ENCODE data around the gene ST14.
"Not testable (repeated sequence)": the region's sequence is repeated elsewhere in the genome, so short reads cannot be mapped to it uniquely, and the experiment has no call there.

The ST14 gene

GRCh38 chr11:130209954-130210854 is 50.6 kb downstream of the ST14 start:
- no peak for DNase-seq (ENCODE audit: low read depth)

DNA sequence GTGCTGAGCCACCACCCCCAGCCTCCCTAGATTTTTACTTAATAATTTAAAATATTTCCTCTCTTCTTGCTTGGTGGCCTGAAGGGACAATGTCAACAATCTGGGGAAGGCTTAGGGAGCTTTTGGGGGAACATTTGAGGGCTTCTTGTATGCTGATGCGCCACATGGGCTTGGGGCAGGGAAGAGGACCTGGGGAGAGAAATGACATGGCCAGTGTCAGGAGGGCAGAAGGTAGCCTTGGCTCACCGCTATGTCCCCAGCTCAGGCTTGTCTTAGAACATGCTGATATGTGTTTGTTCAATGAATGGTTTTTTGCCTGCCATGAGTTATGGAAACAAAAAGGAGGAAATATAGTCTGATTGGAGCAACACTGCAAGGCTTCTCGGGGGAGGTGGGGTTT is 51.6 kb downstream of the ST14 start:
- no peak for DNase-seq (ENCODE audit: low read depth)

DNA sequence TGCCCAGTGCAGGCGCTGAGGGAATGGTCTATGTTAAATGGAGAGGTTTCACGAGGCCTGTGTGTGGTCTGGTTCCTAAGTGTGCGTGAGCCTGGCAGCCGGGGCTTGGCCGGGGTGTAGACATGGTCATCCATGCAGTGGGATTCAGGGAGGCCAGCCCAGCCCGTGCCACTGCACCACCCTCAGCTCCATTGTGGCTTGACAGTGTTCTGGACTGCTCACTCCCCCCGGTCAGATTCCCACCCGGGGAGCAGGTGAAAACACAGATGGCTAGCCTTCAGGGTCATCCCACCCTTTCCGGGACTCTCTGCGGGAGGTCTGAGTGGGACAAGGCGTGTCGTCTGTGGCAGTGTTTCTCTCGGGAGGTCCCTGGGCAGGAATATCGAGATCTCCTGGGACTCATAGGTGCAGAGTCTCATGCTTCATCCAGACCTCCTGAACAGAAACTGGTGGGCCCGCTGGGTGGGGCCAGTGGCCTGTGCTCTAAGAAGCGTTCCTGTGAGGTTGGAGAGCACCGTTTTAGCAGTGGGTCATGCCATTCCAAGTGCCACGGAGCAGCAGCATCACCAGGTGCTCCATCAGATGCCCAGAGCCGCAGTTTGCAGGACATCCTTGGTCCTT is 52.3 kb downstream of the ST14 start:
- no peak for DNase-seq (ENCODE audit: low read depth)

GRCh38 chr11:130212431-130212961 is 52.9 kb downstream of the ST14 start:
- DNase-seq (ENCODE audit: low read depth) = no peak

GRCh38 chr11:130213143-130213978 is 53.8 kb downstream of the ST14 start:
- DNase-seq (ENCODE audit: low read depth) = no peak

DNA sequence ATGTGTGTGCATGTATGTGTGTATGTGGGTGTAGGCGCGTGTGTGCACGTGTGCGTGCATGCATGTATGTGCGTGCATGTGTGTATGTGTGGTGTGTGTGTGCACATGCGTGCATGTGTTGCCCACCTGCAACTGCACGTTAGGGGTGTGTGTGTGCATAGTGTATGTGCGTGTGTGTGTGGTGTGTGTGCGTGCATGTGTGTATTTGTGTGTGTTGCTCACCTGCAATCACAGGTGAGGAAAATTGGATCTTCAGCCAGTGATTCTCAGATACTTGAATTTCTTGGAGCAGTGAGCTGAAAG is 54.3 kb downstream of the ST14 start:
- DNase-seq (ENCODE audit: low read depth) = no peak

DNA sequence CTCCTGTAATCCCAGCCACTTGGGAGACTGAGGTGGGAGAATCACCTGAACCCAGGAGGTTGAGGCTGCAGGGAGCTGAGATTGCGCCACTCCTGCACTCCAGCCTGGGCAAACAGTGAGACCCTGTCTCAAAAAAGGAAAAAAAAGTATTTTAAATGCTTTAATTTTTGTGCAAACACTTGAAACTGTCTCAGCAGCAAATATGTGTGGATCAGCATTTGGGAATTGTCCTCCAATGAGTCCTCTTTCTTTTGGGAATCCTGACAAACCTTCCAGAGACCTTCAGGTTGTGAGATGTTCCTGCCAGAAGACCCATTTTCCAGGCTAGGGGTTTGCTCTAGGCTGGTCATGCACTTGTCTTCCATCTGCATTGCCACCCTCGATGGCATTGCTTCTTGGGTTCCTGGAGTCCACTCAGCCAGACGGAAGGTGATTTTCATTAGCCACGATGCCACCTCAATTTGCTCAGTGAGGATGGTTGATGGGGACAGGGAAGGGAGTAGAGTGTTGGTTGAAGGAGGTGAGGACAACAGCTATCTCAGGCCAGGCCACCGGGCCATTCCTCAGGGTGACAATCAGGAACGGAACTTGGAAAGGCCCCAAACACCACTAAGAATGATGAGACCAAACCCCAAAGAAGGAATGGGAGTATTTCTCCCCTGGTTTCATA is 55.4 kb downstream of the ST14 start:
- DNase-seq (ENCODE audit: low read depth) = no peak

- no peak for DNase-seq (ENCODE audit: low read depth)
Observed at GRCh38 chr11:130215531-130216220, 56.1 kb downstream of the ST14 start.

- DNase-seq (ENCODE audit: low read depth) = no peak
Observed at GRCh38 chr11:130216221-130216550, 56.6 kb downstream of the ST14 start.

DNA sequence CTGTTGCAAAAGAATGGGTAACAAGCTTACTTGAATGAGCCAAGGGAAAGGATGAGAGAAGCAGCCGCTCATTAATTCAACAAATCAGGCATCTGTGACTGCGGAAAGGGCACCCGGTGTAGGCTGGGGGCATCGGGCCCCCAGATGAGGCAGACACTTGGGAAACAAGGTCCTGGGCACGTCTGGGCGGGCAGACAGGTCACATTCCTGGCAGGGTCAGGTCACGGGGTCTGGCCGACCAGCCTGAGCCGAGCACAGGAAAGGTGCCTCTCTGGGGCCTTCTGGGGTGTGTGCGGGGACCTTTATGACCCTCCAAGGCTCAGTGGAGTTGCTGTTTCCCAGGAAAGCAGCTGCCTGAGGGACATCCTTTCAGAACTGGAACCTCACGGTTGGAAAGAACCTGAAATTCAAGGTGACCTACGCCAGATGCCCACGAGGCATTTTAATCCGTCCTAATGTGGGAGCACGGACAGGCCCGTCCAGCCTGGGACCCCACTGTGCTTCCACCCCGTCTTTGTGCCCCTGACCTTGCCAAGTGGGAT is 57.1 kb downstream of the ST14 start:
- no peak for DNase-seq (ENCODE audit: low read depth)

GRCh38 chr11:130217133-130218031 is 57.8 kb downstream of the ST14 start:
- DNase-seq (ENCODE audit: low read depth) = no peak

- DNase-seq (ENCODE audit: low read depth) = no peak
Observed at GRCh38 chr11:130218501-130219070, 59.0 kb downstream of the ST14 start.

DNA sequence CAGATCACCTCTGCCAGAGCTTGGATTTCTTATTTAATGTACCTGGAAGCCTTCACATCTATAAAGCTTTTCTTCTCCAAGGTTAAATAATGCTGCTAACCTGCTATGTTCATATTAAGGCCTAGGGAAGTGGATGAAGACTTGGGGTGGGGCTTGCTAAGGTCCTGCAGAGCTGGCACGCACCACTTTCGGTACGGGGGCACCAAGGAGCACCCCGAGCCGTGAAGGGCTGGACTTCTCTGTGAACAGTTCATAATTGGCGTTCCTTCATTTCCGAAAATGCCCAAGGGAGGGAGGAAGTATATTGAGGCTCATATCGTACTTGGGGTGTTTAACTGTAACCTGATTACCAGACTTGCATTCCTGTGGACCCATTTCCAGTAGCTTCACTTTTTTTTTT is 59.6 kb downstream of the ST14 start:
- no peak for DNase-seq (ENCODE audit: low read depth)

DNA sequence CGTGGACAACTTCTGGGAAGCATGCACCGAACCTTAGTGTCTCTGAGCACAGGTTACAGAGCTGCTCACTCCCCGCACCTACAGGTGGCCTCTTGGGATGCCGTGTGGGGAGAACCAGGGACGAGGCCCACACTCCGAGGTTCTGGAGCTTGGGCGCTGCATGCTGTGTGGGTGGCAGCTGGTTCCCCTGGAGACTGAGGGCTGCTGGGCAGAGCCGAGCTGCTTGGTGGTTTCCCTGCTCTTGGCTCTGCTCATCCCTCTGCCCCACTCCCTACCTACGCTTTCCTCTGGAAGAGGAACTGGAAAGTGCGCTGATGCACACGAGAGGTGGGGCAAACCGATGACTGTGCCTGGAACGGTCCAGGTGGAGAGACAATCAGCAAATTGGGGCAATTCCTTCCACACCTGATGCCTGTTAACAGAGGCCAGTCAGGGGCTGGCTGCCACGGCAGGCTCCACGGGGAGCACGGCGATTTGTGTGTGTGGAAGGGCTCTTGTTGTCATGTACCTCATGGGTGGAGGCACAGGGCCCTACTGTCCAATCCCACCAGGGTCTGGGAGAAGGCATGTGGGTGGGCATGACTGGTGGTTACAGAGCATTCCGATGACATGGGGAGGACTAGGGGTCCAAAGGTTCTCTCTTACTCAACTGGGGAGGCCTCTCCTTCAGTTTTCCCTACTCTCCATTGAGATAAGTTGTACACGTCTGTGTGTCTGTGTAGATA is 60.9 kb downstream of the ST14 start:
- DNase-seq (ENCODE audit: low read depth) = no peak

DNA sequence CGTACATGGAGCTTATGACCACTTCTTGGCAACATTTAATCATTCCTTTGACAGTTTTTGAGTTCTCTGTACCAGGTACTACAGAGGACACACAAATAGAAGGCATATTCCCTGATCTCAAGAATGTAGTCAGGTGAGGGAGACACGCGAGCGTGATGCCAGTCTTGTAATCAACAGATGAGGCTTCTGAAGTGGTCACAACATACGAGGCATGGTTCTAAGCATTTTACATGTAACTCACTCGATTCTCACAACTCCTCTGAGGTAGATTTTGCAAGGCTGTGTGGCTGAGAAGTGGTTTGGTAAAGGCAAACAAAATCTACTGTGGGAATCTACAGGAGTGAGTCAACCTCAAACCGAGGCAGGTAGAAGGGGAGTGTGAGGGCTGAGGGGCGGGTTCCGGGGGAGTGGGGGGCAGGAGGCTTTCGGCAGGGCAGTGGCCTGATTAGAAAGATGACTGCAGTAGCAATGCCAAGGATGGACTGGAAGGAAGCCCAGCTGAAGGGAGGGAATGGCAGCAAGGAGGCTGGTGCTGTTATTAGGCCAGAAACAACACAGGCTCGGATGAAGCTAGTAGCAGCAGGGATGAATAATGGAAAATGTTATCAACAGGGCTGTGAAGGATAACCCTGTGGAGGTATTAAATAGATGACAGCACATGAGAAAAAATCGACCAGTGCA is 63.8 kb downstream of the ST14 start:
- no peak for DNase-seq (ENCODE audit: low read depth)

- no peak for DNase-seq (ENCODE audit: low read depth)
Observed at GRCh38 chr11:130227373-130227772, 67.8 kb downstream of the ST14 start.

DNA sequence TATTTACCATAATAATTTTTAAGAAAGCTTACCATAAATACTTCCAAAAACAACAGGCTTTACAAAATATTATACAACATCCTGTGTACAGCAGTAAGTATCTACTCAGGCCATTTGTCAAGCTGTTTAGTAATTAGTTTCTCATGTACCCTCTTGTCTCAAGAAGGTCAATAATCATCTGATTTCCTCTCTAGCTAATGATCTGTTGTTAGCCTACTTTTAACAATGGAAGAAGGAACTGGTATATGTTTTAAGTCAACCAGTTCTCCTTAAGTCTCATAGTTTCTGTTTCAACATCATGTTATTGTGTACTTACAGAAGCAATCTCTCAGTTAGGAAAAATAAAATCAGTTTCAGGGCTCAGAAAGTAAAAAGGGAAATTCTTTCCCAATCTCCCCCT is 73.9 kb downstream of the ST14 start:
- DNase-seq (ENCODE audit: low read depth) = not testable (repeated sequence)

DNA sequence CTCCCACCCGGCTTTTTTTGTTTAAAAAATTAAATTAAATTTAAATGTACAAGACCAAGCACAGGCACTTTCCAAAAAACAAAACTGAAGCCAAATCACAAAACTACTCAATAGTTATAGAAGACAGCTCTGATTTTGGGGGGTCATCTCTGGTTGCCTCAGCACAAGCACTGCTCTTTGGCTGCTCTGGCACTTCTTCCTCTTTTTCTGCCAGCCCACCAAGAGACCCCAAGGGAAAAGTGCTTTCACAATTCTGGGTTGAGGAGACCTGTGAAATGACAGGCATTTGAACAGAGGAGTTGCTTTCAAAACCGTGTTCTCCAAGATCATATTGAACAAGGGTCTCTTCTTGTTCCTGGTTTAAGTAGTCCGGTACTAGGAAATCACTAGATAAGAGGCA is 74.3 kb downstream of the ST14 start:
- DNase-seq (ENCODE audit: low read depth) = not testable (repeated sequence)

GRCh38 chr11:130234315-130234714 is 74.7 kb downstream of the ST14 start:
- DNase-seq (ENCODE audit: low read depth) = no peak
